CD4-positive, alpha-beta T cell treated with Interferon gamma for 1 hour (primary cell): ENCODE data around the gene STXBP5L.
"Not testable (repeated sequence)": the region's sequence is repeated elsewhere in the genome, so short reads cannot be mapped to it uniquely, and the experiment has no call there.

Experiments used
- DNase-seq: peaks from one replicate; pipeline ENCODE4 v3.0.0-alpha.2; 2020

Gene STXBP5L

GRCh38 chr3:121064121-121064520 is 156.1 kb downstream of the STXBP5L start:
- DNase-seq: no peak

- no peak for DNase-seq
Measured at GRCh38 chr3:121072133-121072532, 164.1 kb downstream of the STXBP5L start.

GRCh38 chr3:121073011-121073410 is 165.0 kb downstream of the STXBP5L start:
- no peak for DNase-seq

DNA sequence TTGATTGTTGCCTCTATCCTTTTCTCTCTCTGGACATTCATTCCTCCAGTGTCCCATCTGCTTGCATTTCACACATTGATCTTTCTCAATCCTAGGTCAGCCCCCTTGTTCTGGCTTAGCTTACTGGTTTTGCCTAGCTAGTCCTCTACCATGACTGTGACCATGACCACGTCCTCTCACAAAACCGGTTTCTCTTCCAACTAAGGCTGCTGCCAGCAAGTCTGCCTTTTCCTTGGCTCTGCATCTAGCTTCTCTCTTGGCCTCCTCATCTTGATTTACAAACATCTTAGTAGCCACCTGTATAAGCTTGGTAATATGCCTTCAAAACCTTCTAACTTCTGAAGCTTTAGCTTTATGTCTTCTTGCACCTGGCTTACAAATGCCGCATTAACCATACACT is 167.2 kb downstream of the STXBP5L start:
- no peak for DNase-seq

- DNase-seq: not testable (repeated sequence)
Measured at GRCh38 chr3:121078378-121079101, 170.5 kb downstream of the STXBP5L start.

DNA sequence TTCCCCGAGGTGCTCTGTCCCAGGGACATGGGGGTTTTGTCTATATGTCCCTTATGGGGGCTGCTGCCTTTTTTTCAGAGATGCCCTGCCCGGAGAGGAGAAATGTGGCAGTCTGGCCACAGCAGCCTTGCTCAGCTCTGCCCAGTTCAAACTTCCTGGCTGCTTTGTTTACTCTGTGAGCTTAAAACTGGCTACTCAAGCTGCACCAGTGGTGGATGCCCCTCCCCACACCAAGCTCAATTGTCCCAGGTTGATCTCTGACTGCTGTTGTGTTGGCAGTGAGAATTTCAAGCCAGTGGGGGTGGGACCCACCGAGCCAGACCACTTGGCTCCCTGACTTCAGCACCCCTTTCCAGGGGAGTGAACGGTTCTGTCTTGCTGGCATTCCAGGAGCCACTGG is 188.9 kb downstream of the STXBP5L start:
- DNase-seq: no peak

DNA sequence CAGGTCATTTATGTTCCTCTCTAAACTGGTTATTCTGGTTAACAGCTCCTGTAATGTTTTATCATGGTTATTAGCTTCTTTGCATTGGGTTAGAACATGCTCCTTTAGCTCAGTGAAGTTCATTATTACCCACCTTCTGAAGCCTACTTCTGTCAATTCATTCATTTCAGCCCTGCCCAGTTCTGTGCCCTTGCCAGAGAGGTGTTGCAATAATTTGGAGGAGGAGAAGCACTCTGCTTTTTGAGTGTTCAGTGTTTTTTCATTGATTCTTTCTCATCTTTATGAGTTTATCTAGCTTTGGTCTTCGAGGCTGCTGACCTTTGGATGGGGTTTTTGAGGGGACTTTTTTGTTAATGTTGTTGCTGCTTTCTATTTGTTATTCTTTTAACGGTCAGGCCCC is 203.1 kb downstream of the STXBP5L start:
- DNase-seq: not testable (repeated sequence)

DNA sequence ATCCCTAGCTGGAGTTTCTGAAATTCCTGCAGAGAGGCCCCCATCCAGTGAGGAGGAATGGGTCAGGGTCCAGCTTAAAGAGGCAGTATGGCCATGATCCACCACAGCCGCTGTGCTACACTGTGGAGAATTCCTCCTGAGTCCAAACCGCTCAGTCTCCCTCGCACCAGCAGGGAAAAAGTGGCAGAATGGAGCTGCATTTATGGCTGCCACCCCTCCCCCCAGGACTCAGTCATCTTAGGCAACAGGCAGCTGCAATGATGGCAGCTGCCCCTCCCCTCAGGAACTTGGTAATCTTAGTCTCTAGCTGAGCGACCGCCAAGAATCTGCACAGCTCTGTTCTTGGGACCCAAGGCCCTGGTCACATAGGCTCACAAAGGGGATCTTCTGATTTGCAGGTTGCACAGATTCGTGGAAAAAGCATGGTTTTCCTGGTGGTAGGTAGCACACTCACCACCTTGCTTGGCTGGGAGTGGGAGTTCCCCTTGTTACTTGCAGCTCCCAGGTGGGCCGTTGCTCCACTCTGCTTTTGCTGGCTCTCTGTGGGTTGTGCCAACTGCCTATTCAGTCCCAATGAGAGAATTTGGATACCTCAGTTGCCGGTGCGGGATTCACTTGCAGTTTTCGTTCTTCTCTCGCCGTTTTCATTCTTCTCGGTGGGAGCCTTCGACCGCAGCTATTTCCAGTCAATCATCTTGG is 204.1 kb downstream of the STXBP5L start:
- no peak for DNase-seq

GRCh38 chr3:121126033-121126706 is 218.2 kb downstream of the STXBP5L start:
- DNase-seq: no peak

GRCh38 chr3:121126707-121127035 is 218.7 kb downstream of the STXBP5L start:
- no peak for DNase-seq

DNA sequence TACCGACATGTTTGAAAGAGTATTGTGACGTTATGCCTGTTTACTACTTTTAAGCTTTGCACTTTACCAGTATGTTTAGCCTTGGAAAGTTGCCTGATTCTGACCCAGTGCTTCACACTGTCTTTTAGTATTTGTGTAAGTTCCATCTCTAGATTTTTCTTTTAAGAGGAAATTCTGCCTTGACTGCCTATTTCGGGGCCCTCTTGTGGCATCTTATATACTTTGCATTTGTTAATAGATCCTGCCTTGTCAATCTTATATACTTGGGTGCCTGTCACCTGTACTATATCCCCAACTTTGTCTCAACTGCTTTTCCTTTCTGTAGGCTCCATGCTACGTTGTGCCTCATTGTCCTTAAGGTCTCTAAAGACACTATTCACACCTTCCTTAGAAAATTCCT is 244.6 kb downstream of the STXBP5L start:
- DNase-seq: no peak

DNA sequence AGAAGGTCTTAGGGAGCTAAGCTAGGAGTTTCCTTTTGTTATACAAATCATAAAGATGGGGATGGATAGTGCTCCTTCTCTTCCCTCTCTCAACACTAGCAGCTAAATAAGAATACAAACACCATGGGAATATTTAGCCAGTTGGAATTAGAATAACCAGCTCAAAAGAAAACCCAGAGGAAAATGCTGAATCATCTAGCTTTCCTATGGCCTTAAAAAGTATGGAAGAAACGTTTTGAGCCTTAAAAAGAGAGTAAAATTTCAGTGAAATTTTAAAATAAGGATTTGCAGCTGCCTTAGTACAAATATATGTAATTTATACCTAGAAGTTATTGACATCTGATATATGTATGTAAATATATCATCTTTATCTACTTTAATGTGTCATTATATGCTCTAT is 245.8 kb downstream of the STXBP5L start:
- DNase-seq: no peak

- DNase-seq: no peak
Measured at GRCh38 chr3:121155028-121155427, 247.0 kb downstream of the STXBP5L start.

DNA sequence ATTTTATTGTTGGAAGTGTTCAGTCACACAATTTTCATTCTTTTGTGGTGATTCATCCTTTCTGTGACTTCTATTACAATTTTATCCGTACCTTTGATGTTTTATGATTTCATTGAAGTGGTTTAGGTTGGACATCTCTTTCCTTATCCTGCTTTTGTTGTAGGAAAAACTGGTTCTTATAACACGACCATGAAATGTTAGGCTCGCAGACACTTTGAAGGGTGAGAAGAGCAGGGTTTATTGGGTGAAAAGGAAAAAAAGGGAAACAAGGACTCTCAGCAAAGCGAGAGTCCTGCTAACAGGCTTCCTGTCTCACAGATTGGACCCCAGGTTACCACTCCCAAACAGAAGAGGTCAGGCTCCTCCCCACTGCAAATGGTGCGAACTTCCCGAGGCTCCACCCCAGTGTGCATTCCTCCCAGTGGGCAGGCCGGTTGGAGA is 257.4 kb downstream of the STXBP5L start:
- no peak for DNase-seq

DNA sequence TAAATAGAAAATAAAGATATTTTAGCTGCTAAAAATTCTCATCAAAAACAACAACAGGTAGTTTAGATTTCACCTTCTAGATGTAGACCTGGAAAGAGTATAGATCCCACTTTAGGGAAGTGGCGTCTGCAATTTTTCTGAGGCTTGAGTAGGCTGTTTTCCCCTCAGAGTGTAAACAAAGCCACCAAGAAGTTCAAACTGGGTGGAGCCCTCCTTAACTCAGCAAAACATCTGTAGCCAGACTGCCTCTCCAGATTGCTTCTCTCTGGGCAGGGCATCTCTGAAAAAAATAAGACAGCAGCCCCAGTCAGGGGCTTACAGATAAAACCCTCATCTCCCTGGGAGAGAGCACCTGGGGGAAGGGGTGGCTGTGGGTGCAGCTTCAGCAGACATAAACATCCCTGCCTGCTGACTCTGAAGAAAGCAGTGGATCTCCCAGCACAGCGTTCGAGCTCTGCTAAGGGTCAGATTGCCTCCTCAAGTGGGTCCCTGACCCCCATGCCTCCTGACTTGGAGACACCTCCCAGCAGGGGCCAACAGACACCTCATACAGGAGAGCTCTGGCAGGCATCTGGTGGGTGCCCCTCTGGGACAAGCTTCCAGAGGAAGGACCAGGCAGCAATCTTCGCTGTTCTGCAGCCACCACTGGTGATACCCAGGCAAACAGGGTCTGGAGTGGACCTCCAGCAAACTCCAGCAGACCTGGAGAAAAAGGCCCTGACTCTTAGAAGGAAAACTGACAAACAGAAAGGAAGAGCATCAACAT is 259.6 kb downstream of the STXBP5L start:
- no peak for DNase-seq

DNA sequence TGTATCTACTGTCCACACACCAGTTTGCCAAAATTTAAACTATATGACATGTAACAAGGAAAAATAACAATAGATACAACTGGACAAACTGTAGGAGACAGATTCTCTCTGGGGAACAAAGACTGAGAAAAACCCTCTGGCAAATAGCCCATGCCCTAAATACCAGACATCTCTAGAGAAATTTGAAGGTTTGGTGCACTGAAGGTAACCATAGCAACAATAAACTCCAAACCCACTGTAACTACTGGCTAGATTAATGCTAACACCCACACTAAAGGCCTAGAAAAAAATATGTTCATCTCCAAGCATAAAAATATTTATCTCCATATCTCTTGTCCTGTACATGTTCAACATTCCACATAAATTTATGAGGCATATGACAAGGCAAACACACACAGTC is 267.1 kb downstream of the STXBP5L start:
- DNase-seq: no peak

DNA sequence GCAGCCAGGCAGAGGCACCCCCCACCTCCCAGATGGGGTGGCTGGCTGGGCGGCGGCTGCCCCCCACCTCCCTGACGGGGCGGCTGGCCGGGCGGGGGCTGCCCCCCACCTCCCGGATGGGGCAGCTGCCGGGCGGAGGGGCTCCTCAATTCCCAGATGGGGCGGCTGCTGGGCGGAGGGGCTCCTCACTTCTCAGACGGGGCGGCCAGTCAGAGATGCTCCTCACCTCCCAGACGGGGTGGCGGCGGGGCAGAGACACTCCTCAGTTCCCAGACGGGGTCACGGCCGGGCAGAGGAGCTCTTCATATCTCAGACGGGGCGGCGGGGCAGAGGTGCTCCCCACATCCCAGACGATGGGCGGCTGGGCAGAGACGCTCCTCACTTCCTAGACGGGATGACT is 282.6 kb downstream of the STXBP5L start:
- DNase-seq: not testable (repeated sequence)

- DNase-seq: no peak
Measured at GRCh38 chr3:121202573-121202972, 294.6 kb downstream of the STXBP5L start.

DNA sequence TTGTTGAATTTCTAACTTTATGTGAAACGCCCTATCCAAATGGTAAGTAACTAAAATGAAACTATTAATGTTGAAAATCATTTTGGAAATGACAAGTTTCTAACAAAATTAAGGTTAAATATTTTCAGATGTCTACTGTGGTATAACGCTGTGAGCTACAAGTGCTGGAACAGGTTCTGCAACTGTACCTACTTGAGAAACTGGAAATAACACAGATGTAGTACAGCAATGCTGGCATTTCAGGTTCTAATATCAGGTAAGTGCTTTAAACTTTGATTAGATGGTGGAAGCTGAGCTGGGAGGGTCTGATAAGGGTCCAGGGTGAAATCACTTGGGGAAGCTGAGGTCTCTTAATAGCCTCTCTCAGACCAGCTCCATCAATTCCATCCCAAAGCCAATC is 315.1 kb downstream of the STXBP5L start:
- no peak for DNase-seq

DNA sequence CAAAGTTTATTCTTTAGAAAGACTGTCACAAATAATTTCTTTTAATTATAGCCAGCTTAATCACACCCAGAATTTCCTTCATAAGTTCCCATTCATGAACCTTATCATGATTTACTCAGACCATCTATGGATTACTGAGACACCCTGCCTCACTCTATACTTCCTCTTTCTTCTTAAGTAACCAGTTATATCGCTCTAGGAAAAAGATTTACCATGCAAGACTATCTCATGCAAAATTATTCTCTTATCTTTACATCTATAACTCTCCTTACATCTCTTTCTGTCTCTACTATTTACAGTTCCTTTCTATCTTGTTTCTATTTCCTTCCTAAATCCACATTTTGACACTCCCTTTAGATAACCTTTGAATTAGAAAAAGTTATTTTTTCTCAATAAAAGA is 321.0 kb downstream of the STXBP5L start:
- no peak for DNase-seq

GRCh38 chr3:121230194-121230593 is 322.2 kb downstream of the STXBP5L start:
- not testable (repeated sequence) for DNase-seq

- no peak for DNase-seq
Measured at GRCh38 chr3:121231872-121232271, 323.9 kb downstream of the STXBP5L start.
